ENCODE data around the gene FAM13A.

DNA sequence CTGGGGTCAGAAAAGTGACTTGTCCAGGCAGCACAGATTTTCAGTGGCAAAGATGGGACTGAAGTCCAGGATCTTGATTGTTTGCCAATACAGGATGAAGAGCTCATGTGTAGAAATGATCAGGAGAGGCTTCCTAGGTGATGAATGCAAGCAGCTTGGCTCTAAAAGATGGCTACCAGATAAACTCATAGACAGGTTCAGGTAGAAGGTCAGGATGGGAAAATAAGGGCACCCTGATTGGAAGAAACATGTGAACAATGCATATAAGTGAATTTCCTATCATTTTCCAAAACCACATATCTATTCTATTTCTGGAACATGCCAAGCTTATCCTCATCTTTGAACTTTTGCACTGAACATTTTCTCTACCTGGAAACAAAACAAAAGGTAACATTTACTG is 87.7 kb downstream of the FAM13A start:
- TF ChIP-seq EP300 (IDR thresholded peaks at IDR 0.05; ENCODE audit: borderline replicate concordance in 1 of 2, control insufficient read depth in 1 of 2, low read depth in 2 of 2, low read length in 2 of 2) = no peak
- no peak for TF ChIP-seq REST (IDR thresholded peaks at IDR 0.05; ENCODE audit: low read depth, low read length)

Data from GM12878 (cell line).